GM18517 (cell line): ENCODE results near the gene BCL2.

Experiments
- ATAC-seq: cut with Tn5 transposase; IDR thresholded peaks from one replicate; pipeline ENCODE4 v1.9.1; 2021; ENCODE audit warnings: mild to moderate bottlenecking, moderate library complexity; ENCODE audit not compliant: unreplicated experiment

The BCL2 gene

GRCh38 chr18:63329431-63330145, 10.0 kb upstream of the BCL2 start:
- ATAC-seq = no peak

GRCh38 chr18:63326011-63326410, 6.4 kb upstream of the BCL2 start:
- ATAC-seq = no peak

DNA sequence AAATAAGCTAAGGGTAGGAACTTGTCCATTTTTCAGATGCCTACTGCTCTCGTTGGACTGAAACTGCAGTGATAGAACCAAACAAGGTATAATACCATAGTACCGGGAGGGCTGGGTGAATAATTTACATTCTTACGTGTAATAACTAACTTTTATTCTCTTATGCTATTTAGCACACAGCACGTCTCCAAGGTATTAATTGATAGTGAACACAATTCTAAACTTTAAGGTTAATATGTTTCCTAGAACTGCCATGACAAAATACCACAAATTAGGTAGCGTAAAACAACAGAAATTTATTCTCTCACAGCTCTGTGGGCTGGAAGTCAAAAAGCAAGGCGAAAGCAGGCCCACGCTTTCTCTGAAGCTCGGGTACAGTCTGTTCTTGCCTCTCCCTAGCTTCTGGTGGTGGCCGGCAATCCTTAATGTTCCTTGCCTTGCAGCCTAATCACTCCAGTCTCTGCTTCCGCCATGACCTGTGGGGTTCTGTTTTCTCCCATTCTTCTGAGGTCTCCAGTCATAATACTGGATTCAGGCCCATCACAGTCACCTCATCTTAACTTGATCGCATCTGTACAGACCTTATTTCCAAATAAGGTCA, 5.6 kb upstream of the BCL2 start:
- no peak for ATAC-seq

DNA sequence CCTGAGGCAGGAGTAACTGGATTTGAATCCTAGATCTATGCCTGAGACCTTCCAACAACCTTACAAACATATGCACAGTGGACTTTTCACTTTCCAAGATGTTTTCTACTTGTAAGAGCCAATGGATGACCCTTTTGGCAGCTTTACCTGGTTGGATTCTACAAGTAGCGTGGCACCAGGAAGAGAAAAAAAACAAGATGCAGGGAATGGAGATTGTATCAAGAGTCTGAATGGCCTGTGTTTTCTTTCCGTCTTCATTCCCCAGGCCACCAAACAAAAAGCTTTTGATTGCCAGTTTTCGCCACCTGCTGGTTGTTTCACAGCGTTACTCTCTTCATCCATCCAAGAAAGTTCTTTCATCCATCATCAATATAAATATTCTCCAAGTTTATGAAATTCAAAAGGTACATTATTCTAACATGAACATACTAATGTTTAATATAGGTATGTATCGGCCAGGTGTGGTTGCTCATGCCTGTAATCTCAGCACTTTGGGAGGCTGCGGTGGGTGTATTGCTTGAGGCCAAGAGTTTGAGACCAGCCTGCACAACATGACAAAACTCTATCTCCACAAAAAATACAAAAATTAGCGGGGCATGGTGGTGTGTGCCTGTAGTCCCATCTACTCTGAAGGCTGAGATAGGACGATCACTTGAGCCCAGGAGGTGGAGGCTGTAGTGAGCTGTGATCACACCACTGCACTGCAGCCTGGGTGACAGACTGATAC, 3.5 kb upstream of the BCL2 start:
- ATAC-seq = peak; percentile 24

GRCh38 chr18:63322206-63322605, 2.6 kb upstream of the BCL2 start:
- ATAC-seq = no peak

GRCh38 chr18:63321291-63321690, 1.7 kb upstream of the BCL2 start:
- ATAC-seq = no peak

- no peak for ATAC-seq
Measured at GRCh38 chr18:63320975-63321265, 1.4 kb upstream of the BCL2 start.

- peak; percentile 57 for ATAC-seq
Measured at GRCh38 chr18:63320123-63320974, 780 bp upstream of the BCL2 start.

GRCh38 chr18:63318889-63319382, 633 bp downstream of the BCL2 start:
- no peak for ATAC-seq

- ATAC-seq = peak; percentile 47
Measured at GRCh38 chr18:63317982-63318888, 1.3 kb downstream of the BCL2 start.

DNA sequence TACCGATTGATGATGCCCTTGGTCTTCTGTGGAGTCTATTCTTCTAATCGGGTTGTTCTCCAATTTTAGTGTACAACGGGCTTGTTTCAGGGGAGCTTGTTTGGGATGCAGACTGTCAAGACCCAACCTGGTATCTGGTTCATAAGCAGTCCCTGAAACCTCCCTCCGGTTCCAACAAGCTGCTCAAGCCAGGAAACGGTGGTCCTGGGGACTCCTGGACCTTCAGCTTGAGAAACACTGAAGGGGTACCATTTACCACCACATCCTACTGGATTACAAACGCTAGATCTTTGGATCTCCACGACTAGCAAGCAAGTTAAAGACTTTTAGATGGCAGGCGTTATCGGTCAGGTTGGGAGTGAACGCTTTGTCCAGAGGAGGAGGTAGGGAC, 2.0 kb downstream of the BCL2 start:
- ATAC-seq = no peak

- peak; percentile 26 for ATAC-seq
Measured at GRCh38 chr18:63316612-63317555, 2.7 kb downstream of the BCL2 start.

- no peak for ATAC-seq
Measured at GRCh38 chr18:63315876-63316275, 3.7 kb downstream of the BCL2 start.

DNA sequence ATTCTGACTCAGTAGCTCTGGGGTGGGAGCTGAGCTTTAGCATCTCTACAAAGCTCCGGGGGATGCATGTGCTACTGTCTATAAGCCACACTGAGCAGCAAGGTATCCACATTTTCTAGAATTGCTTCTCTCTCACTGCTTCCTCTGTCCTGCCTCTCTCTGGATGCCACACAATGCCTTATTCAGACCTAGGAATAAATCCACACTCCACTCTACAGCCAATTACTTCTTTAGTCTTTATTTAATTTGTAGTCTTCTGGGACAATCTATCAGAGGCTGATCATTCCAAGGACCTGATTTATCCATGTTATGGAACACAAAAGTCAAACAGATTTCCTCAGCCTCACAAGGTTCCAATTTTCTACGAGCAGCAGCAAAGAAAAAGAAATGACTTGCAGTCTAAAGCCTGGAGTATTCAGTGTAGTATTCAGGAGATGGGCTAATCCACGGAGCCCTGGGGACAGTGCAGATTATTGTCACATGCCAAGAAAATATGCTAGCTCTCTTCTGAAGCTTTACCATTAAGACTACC, 4.4 kb downstream of the BCL2 start:
- ATAC-seq = no peak

- ATAC-seq = no peak
Measured at GRCh38 chr18:63314062-63314790, 5.3 kb downstream of the BCL2 start.

DNA sequence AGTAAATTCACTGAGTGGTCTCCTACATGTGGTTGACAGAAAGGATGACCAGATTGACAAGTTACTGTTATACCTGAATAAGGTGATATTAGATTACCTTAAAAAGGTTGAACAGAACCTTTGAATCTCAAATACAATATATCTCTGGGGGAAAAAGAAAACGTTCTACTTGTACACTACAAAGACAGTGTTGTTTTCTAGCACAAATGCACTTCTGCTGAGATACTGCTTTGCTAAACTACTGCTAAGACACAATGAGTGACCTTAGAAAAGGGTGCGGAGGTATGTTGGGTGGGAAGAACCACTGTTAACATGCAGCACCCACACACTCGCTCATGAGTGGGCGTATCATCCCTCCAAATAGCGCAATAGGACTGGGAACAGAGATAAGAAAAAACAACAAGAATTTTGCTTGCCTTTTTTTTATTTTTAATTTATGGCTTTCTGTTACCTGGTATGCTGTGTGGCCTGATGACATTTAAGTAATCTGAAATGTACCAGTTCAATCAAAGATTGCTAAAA, 6.1 kb downstream of the BCL2 start:
- ATAC-seq = no peak

DNA sequence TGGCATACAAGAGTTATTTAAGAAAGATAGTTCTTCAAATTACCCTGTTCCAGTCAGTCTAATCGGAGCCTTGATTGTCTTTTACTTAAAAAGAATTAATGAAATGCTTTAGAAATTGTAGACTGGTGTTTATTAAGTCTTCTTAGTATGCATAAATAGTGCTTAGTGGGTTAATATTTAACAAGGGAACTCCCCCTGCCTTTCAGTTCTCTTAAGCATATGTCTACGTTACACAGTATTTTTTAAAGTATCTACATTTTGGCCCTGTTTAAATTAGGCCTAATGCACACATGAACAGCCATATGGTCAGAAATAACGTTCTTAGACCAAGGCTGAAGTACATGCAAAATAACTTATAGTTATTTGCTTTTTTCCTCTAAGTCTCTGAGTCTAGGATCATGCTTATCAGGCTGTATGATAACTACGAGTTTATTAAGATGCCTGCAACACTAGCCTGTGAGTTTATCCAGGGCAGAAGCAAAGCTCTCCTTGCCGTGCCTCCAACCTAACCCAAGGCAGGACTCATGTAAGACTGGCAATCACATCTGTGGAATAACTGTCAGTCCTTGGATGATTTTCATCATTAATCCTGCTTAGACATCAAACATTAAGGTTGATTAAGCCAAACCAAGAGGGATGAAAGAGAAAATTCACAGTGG, 6.7 kb downstream of the BCL2 start:
- ATAC-seq = peak; percentile 44
